Thyroid gland (tissue), 4 donors: ENCODE data around the gene ADD1.

ENCODE experiments used
- POLR2A ChIP-seq, 2 donors: fragments of 450-650 bp; IDR thresholded peaks; one replicate each; pipeline ENCODE4 v1.6.1; 2017; ENCODE audit warnings: antibody characterized with exemption in 2 of 2, mild to moderate bottlenecking in 2 of 2, moderate library complexity in 1 of 2
- TF ChIP-seq, protein P1 (sequence below), 6 experiments: fragments of 200-600 bp in 3 of 6; fragments of 450-650 bp in 3 of 6; sonication (generic) in 3 of 6; IDR thresholded peaks; one replicate each; pipeline ENCODE4 v1.5.1; 2016 to 2019; ENCODE audit warnings: antibody characterized with exemption in 6 of 6, mild to moderate bottlenecking in 2 of 6, inconsistent platforms in 1 of 6, moderate library complexity in 1 of 6

DNA sequence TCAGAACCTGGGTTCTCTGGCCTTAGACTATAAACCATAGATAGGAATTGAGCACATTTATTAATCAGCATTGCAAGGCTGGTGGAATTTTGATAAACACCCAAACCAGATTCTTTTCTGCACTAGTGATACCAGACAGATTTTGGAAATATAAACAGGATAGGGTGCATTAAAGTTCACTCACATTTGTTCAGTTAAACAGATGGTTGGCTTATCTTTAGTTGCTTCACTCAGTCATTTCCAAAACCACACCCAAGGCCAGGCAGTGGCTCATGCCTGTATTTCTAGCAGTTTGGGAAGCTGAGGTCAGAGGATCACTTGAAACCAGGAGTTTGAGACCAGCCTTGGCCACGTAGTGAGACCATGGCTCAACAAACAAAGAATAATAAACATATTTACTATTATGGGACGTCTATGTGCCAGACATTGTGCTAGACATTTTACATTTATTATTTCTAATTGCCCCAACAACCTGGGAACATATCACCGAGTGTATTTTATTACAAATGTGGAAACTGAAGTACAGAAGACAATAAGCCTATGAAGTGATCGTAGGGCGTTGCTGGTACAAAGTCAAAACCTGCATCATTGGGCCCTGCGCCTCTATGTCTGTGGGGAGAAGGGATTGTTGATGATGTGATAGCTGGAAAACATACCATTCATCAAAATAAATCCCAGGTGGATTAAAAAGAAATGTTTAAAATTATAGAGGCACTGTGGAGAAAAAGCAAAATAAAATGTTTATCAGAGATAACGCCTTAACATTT lies 15.0 kb downstream of the ADD1 start:
- TF ChIP-seq, protein P1, sequence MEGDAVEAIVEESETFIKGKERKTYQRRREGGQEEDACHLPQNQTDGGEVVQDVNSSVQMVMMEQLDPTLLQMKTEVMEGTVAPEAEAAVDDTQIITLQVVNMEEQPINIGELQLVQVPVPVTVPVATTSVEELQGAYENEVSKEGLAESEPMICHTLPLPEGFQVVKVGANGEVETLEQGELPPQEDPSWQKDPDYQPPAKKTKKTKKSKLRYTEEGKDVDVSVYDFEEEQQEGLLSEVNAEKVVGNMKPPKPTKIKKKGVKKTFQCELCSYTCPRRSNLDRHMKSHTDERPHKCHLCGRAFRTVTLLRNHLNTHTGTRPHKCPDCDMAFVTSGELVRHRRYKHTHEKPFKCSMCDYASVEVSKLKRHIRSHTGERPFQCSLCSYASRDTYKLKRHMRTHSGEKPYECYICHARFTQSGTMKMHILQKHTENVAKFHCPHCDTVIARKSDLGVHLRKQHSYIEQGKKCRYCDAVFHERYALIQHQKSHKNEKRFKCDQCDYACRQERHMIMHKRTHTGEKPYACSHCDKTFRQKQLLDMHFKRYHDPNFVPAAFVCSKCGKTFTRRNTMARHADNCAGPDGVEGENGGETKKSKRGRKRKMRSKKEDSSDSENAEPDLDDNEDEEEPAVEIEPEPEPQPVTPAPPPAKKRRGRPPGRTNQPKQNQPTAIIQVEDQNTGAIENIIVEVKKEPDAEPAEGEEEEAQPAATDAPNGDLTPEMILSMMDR (IDR thresholded peaks at IDR 0.05), result no peak
- no peak for TF ChIP-seq POLR2A (IDR thresholded peaks at IDR 0.05)
